Effector memory CD4-positive, alpha-beta T cell (primary cell): ENCODE data around the gene ARHGAP24.
"Not testable (repeated sequence)": the region's sequence is repeated elsewhere in the genome, so short reads cannot be mapped to it uniquely, and the experiment has no call there.

Experiments used
- DNase-seq, 3 donors: peaks; one replicate each; pipeline ENCODE4 v3.0.0-alpha.2; 2020
- H3K27ac ChIP-seq: 2 replicates; pipeline ENCODE4 v1.7.0; 2013; ENCODE audit warnings: mild to moderate bottlenecking, low read length, moderate library complexity; ENCODE audit not compliant: insufficient read depth, poor library complexity, severe bottlenecking
- H3K27me3 ChIP-seq: replicated peaks from 2 replicates; pipeline ENCODE4 v1.7.0; 2013; ENCODE audit warnings: mild to moderate bottlenecking, low read length; ENCODE audit not compliant: insufficient read depth, control insufficient read depth, poor library complexity, severe bottlenecking
- H3K36me3 ChIP-seq: 2 replicates; pipeline ENCODE4 v1.7.0; 2013; ENCODE audit warnings: mild to moderate bottlenecking, low read length, moderate library complexity; ENCODE audit not compliant: control insufficient read depth, insufficient read depth
- H3K4me1 ChIP-seq: 2 replicates; pipeline ENCODE4 v1.7.0; 2013; ENCODE audit warnings: low read length, mild to moderate bottlenecking; ENCODE audit not compliant: control insufficient read depth, insufficient read depth, poor library complexity, severe bottlenecking
- H3K4me3 ChIP-seq: 2 replicates; pipeline ENCODE4 v1.7.0; 2013; ENCODE audit warnings: low read length, low read depth, mild to moderate bottlenecking; ENCODE audit not compliant: insufficient read depth, poor library complexity, severe bottlenecking
- H3K9me3 ChIP-seq: 2 replicates; pipeline ENCODE4 v1.7.0; 2013; ENCODE audit warnings: mild to moderate bottlenecking, low read length, moderate library complexity; ENCODE audit not compliant: control insufficient read depth

Gene ARHGAP24

GRCh38 chr4:86019906-86020305 is 545.0 kb downstream of the ARHGAP24 start:
- no peaks in the 10 kb centered on the region for H3K4me1 ChIP-seq
- no peak for DNase-seq
- H3K27ac ChIP-seq, result no peak overlapping the region
- H3K27me3 ChIP-seq, result no peaks in the 10 kb centered on the region
- H3K36me3 ChIP-seq, result no peaks in the 10 kb centered on the region
- no peak overlapping the region for H3K4me3 ChIP-seq
- H3K9me3 ChIP-seq, result no peaks in the 10 kb centered on the region

DNA sequence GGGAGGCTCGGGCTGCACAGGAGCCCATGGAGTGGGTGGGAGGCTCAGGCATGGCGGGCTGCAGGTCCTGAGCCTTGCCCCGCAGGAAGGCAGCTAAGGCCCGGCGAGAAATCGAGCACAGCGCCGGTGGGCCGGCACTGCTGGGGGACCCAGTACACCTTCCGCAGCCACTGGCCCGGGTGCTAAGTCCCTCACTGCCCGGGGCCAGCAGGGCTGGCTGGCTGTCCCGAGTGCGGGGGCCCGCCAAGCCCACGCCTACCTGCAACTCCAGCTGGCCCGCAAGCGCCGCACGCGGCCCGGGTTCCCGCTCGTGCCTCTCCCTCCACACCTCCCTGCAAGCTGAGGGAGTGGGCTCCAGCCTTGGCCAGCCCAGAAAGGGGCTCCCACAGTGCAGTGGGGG is 546.7 kb downstream of the ARHGAP24 start:
- not testable (repeated sequence) for H3K4me1 ChIP-seq, H3K27ac ChIP-seq, H3K9me3 ChIP-seq, DNase-seq, H3K4me3 ChIP-seq, H3K27me3 ChIP-seq, H3K36me3 ChIP-seq

GRCh38 chr4:86026720-86027119 is 551.8 kb downstream of the ARHGAP24 start:
- Histone ChIP-seq H3K27ac (no peak overlapping the region), H3K9me3 (no peaks in the 10 kb centered on the region), H3K27me3 (no peaks in the 10 kb centered on the region), H3K36me3 (no peaks in the 10 kb centered on the region), H3K4me3 (no peak overlapping the region), H3K4me1 (no peaks in the 10 kb centered on the region)
- no peak for DNase-seq

GRCh38 chr4:86031927-86032326 is 557.0 kb downstream of the ARHGAP24 start:
- H3K27me3 ChIP-seq, result no peaks in the 10 kb centered on the region
- no peak overlapping the region for H3K4me3 ChIP-seq
- no peak overlapping the region for H3K27ac ChIP-seq
- H3K4me1 ChIP-seq, result no peaks in the 10 kb centered on the region
- no peak for DNase-seq
- H3K9me3 ChIP-seq, result no peaks in the 10 kb centered on the region
- H3K36me3 ChIP-seq, result no peaks in the 10 kb centered on the region

DNA sequence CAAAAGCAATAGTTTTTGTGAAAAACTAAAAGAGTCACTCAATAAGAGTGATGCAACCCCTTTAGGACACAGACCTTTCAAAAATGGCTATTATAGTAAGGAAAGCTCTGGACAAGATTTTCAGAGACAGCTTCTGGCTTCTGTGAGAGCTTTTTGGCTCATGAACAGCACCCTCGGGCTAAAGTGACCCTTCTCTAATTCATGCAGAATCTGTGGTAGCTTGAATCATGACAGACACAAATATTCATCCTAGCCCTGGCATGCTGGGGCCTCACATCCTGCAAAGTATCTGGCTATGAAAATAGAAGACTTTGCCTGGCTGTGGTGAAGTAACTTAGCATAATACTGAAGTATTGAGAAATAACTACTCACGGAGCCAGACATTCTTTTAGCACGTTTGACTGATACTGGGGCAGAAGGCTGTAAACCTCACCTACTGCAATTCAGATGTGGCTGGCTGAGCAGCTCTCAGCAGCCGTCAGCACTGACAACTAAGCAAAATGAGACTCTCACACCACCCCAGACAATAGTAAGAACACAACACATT is 557.6 kb downstream of the ARHGAP24 start:
- no peak overlapping the region for H3K4me3 ChIP-seq
- no peak for DNase-seq
- H3K36me3 ChIP-seq, result no peaks in the 10 kb centered on the region
- H3K4me1 ChIP-seq, result no peaks in the 10 kb centered on the region
- H3K27me3 ChIP-seq, result no peaks in the 10 kb centered on the region
- no peaks in the 10 kb centered on the region for H3K9me3 ChIP-seq
- no peak overlapping the region for H3K27ac ChIP-seq

DNA sequence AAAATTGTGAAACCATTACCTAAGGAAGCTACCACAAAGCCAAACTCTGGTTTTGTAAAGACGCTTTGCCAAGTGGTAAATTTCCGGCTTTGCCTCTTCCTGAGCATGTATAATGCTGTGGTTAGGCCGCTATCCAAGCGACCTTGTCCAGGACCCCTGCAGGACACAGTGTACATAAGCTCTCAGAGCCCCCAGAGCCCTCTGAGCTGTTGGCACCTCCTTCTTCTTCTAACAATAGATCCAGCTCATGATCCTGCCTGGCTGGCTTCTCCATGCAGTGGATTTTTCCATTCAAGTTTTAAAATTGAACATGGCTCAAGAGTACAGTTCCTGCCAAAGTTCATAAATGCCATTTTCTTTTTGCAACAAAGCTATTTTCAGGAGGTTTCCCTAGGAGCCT is 558.2 kb downstream of the ARHGAP24 start:
- Histone ChIP-seq H3K9me3 (no peaks in the 10 kb centered on the region), H3K4me1 (no peaks in the 10 kb centered on the region), H3K36me3 (no peaks in the 10 kb centered on the region), H3K27me3 (no peaks in the 10 kb centered on the region), H3K4me3 (no peak overlapping the region), H3K27ac (no peak overlapping the region)
- no peak for DNase-seq

- Histone ChIP-seq H3K27me3 (no peaks in the 10 kb centered on the region), H3K27ac (no peak overlapping the region), H3K9me3 (no peaks in the 10 kb centered on the region), H3K4me3 (no peak overlapping the region), H3K36me3 (no peaks in the 10 kb centered on the region), H3K4me1 (no peaks in the 10 kb centered on the region)
- no peak for DNase-seq
Measured at GRCh38 chr4:86034616-86035015, 559.7 kb downstream of the ARHGAP24 start.

DNA sequence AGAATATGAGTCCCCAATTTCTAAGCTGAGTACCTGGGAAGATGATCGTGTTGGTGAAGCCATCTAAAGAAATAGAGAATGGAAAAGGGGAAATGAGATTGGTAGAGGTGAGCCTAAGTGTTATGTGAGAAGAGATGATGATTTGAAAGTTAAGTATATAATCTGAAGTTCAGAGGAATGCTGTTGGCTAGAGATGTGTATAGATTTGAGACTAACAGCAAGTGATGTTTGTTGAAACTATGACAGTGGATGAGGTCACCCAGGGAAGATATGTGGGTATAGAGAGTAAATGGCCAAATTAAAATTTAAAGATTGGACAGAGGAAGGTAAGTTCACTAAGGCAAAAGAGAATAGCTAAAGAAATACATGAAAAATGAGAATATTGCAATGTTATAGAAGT is 560.7 kb downstream of the ARHGAP24 start:
- Histone ChIP-seq H3K4me3 (no peak overlapping the region), H3K4me1 (no peaks in the 10 kb centered on the region), H3K36me3 (no peaks in the 10 kb centered on the region), H3K27me3 (no peaks in the 10 kb centered on the region), H3K9me3 (no peaks in the 10 kb centered on the region), H3K27ac (no peak overlapping the region)
- no peak for DNase-seq

DNA sequence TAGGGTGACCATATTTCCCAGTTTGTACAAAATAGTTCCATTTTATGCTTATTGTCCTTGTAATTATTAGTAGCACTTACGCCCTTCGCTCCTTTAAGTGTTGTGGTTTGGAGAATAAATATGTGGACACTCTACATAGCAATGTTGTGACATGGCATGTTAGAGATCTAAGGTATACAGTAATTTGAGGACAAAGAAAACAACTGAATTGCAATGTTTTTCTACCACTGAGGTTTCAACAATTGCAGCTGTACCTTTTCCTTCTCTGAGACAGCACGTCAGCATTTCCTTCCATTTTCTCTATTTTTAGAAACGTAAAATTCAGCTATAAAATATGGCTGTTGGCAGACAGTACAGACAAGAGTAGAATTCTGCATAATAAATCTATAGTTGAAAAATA is 561.8 kb downstream of the ARHGAP24 start:
- H3K27ac ChIP-seq, result no peak overlapping the region
- DNase-seq, result no peak
- H3K36me3 ChIP-seq, result no peaks in the 10 kb centered on the region
- no peaks in the 10 kb centered on the region for H3K9me3 ChIP-seq
- no peaks in the 10 kb centered on the region for H3K27me3 ChIP-seq
- no peak overlapping the region for H3K4me3 ChIP-seq
- H3K4me1 ChIP-seq, result no peaks in the 10 kb centered on the region

DNA sequence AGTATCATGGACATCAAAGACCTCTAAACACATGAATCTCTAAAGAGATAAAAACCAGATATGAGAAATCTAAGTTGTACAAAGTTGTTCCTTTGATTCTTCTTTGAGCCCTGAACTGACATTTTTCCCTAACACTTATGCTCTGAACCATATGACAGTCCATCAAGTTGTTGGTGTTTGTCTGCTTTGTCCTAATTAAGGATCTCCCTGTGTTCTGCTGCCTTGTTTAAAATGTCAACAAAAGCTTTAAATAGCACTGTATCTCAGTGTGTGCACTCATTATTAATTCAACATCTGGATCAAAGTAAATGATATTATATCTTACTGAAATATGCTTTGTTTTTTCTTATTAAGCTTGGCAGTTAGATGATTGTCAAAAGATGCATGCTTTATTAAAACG is 563.1 kb downstream of the ARHGAP24 start:
- DNase-seq, result no peak
- H3K27ac ChIP-seq, result no peak overlapping the region
- H3K4me3 ChIP-seq, result no peak overlapping the region
- no peaks in the 10 kb centered on the region for H3K9me3 ChIP-seq
- no peaks in the 10 kb centered on the region for H3K27me3 ChIP-seq
- no peaks in the 10 kb centered on the region for H3K36me3 ChIP-seq
- H3K4me1 ChIP-seq, result no peaks in the 10 kb centered on the region
